ENCODE measurements around the gene PLD4.

GRCh38 chr14:104979758-104980610 lies 55.3 kb downstream of the PLD4 start:
- TF ChIP-seq CTCF (IDR thresholded peaks at IDR 0.05) (no peak), POLR2AphosphoS5 (IDR thresholded peaks at IDR 0.05; ENCODE audit: low read depth, low read length) (no peak; the same call in 1 of the 2 replicates), SIN3A (IDR thresholded peaks at IDR 0.05; ENCODE audit: borderline replicate concordance, insufficient read depth, low read depth, low read length) (no peak), TCF7L2 (IDR thresholded peaks at IDR 0.05; ENCODE audit: low read depth, low read length) (no peak)
